Measurements from ENCODE around the gene ARHGAP23. TPM values are rescaled to one million over a fixed set of nuclear protein-coding genes. Genes with fewer than 3 reads are reported as not detected.

ARHGAP23 gene
- total and polyA plus RNA-seq, 10 of the 15 experiments (the other 5 are each of a cell fraction or from before 2014, with no cell fraction given) = 0.23 to 5.8 (median 2.1) TPM

- intact Hi-C loops (cut with micrococcal nuclease; ENCODE audit: unreplicated experiment) (no loop called here), in situ Hi-C loops (cut with MboI) (no loop called here)
- H3K9me3 ChIP-seq (replicated peaks; ENCODE audit: control insufficient read depth, insufficient read depth, low read length) = no peaks in the 10 kb centered on the region
- BruUV-seq (replicated peaks) = no TSS peak
- H3K79me2 ChIP-seq (ENCODE audit: control insufficient read depth, insufficient read depth, low read length) = no peaks in the 10 kb centered on the region
- no peaks in the 10 kb centered on the region for H4K20me1 ChIP-seq (ENCODE audit: control insufficient read depth, insufficient read depth)
- DNase-seq (ENCODE audit: low read depth, low spot score) (no peak), ATAC-seq (no peak), FAIRE-seq (no peak)
- RAD21 ChIA-PET (ENCODE audit: unreplicated experiment) = no interaction called here
- H2AFZ ChIP-seq (ENCODE audit: control insufficient read depth, low read depth, low read length) = no peak overlapping the region
- H3K27me3 ChIP-seq (replicated peaks in 1 of 2; ENCODE audit: control insufficient read depth in 2 of 2, insufficient read depth in 2 of 2, low read length in 1 of 2) = no peaks in the 10 kb centered on the region; a peak in 1 of 4 replicates
- no peak overlapping the region for H3K4me2 ChIP-seq (ENCODE audit: control insufficient read depth, insufficient read depth)
- H3K4me1 ChIP-seq (ENCODE audit: control insufficient read depth, insufficient read depth, low read length) = no peaks in the 10 kb centered on the region
- TF ChIP-seq MXI1 (IDR thresholded peaks at IDR 0.05; ENCODE audit: low read depth, low read length) (no peak), MEF2B (IDR thresholded peaks at IDR 0.05; ENCODE audit: partially characterized antibody, poor library complexity, severe bottlenecking) (no peak), NRF1 (conservative IDR thresholded peaks at IDR 0.05; ENCODE audit: low read depth, low read length) (no peak), RAD21 (IDR thresholded peaks at IDR 0.05; ENCODE audit: insufficient read depth, low read depth, low read length) (no peak), BCL11A (IDR thresholded peaks at IDR 0.05; ENCODE audit: low read depth, low read length) (no peak), CREB1 (IDR thresholded peaks at IDR 0.05; ENCODE audit: low read depth) (no peak), LARP7 (IDR thresholded peaks at IDR 0.05) (no peak)
- TF ChIP-seq, protein P1, sequence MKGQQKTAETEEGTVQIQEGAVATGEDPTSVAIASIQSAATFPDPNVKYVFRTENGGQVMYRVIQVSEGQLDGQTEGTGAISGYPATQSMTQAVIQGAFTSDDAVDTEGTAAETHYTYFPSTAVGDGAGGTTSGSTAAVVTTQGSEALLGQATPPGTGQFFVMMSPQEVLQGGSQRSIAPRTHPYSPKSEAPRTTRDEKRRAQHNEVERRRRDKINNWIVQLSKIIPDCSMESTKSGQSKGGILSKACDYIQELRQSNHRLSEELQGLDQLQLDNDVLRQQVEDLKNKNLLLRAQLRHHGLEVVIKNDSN (IDR thresholded peaks at IDR 0.05; ENCODE audit: borderline replicate concordance, extremely low read length, insufficient read depth, low read depth, low read length) = no peak
- POLR2A ChIA-PET = no interaction called here
- H3K9ac ChIP-seq (ENCODE audit: control insufficient read depth, insufficient read depth, low read length) = no peak overlapping the region
- WGBS (ENCODE audit: insufficient coverage, insufficient replicate concordance, low lambda C conversion rate, missing lambda C conversion rate) = 61% methylated on average over 8 of the region's 8 CpGs
- H3K4me3 ChIP-seq = no peak overlapping the region
- CTCF ChIA-PET = no interaction called here
- no peaks in the 10 kb centered on the region for H3K36me3 ChIP-seq (ENCODE audit: control insufficient read depth in 2 of 2, insufficient read depth in 2 of 2, low read length in 1 of 2)
- H3K27ac ChIP-seq (ENCODE audit: control insufficient read depth, insufficient read depth) = no peak overlapping the region
- SMC1A ChIA-PET (ENCODE audit: uncharacterized antibody, unreplicated experiment) = no interaction called here
Observed at GRCh38 chr17:38463451-38463858, 35.2 kb downstream of the ARHGAP23 start.
